ENCODE measurements around the gene FRS3. TPM values are rescaled to one million over a fixed set of nuclear protein-coding genes. Genes with fewer than 3 reads are reported as not detected.

FRS3 gene
- total and polyA plus RNA-seq, 2 experiments from 2014 or later: 1.4 to 8.4 TPM

- DNase-seq (ENCODE audit: low spot score): peak; percentile 78
- 71% methylated on average over 20 of the region's 20 CpGs for WGBS (ENCODE audit: low lambda C conversion rate, missing lambda C conversion rate)
- Histone ChIP-seq H3K27me3 (no peaks in the 10 kb centered on the region), H3K79me2 (no peaks in the 10 kb centered on the region), H4K20me1 (ENCODE audit: insufficient read depth, poor library complexity, severe bottlenecking) (no peaks in the 10 kb centered on the region), H2AFZ (no peak overlapping the region), H3K9me3 (ENCODE audit: low read depth) (no peaks in the 10 kb centered on the region), H3K4me3 (no peak overlapping the region), H3K4me2 (peak overlapping the region; percentile 17), H3K36me3 (replicated peaks; ENCODE audit: insufficient read depth, low read depth) (no peaks in the 10 kb centered on the region), H3K4me1 (ENCODE audit: insufficient read depth) (peaks cover 27% of the 10 kb centered on the region), H3K27ac (peak overlapping the region; percentile 93), H3K9me2 (replicated peaks; ENCODE audit: insufficient read depth) (no peaks in the 10 kb centered on the region)
- TF ChIP-seq, protein P1, sequence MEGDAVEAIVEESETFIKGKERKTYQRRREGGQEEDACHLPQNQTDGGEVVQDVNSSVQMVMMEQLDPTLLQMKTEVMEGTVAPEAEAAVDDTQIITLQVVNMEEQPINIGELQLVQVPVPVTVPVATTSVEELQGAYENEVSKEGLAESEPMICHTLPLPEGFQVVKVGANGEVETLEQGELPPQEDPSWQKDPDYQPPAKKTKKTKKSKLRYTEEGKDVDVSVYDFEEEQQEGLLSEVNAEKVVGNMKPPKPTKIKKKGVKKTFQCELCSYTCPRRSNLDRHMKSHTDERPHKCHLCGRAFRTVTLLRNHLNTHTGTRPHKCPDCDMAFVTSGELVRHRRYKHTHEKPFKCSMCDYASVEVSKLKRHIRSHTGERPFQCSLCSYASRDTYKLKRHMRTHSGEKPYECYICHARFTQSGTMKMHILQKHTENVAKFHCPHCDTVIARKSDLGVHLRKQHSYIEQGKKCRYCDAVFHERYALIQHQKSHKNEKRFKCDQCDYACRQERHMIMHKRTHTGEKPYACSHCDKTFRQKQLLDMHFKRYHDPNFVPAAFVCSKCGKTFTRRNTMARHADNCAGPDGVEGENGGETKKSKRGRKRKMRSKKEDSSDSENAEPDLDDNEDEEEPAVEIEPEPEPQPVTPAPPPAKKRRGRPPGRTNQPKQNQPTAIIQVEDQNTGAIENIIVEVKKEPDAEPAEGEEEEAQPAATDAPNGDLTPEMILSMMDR (IDR thresholded peaks at IDR 0.05; ENCODE audit: poor library complexity): no peak
- TF ChIP-seq EZH2phosphoT487 (IDR thresholded peaks at IDR 0.05; ENCODE audit: low read depth, severe bottlenecking, unreplicated experiment) (no peak), EZH2 (IDR thresholded peaks at IDR 0.05; ENCODE audit: borderline replicate concordance) (no peak)
Measured at GRCh38 chr6:41741625-41742490, 37.8 kb downstream of the FRS3 start.

DNA sequence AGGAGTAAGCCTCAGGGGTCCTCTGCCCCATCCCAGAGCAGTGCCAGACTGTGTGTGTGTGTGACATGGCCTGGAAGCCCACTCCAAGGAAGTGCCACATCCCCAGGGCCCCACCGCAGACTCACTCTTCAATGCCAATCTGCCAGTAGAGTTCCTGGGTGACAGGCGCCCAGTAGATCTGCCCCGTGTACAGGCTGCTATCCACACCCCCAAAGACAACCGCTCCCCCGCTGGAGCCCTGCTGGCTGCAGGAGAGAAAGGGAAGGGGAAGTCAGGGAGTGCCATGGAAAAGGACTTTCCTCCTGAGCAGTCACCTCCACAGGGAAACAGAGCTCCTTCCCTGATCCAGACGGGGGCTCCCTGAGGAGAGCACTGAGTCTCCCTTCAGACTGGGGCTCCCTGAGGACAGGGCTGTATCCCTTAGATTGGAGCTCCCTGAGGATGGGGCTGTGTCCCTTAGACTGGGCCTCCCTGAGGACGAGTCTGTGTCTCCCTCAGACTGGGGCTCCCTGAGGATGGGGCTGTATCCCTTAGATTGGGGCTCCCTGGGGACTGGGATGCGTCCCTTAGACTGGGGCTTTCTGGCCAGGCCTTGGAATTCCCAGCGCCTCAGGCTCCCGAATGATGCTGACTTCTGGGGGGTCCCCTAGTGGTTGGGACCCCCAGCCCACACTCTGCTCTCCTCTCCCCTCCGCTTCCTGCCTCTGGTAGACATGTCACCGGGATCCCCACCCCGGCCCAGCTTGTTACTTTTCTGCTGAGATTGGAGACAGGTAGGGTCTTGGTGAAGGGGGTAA is 39.1 kb downstream of the FRS3 start:
- H3K4me1 ChIP-seq (ENCODE audit: insufficient read depth): peaks cover 27% of the 10 kb centered on the region
- 92% methylated on average over 13 of the region's 13 CpGs for WGBS (ENCODE audit: low lambda C conversion rate, missing lambda C conversion rate)
- no peaks in the 10 kb centered on the region for H3K79me2 ChIP-seq
- peak overlapping the region; percentile 93 for H3K27ac ChIP-seq
- H3K9me3 ChIP-seq (ENCODE audit: low read depth): no peaks in the 10 kb centered on the region
- H3K36me3 ChIP-seq (replicated peaks; ENCODE audit: insufficient read depth, low read depth): no peaks in the 10 kb centered on the region
- DNase-seq (ENCODE audit: low spot score): no peak
- TF ChIP-seq EZH2phosphoT487 (IDR thresholded peaks at IDR 0.05; ENCODE audit: low read depth, severe bottlenecking, unreplicated experiment) (no peak), EZH2 (IDR thresholded peaks at IDR 0.05; ENCODE audit: borderline replicate concordance) (no peak)
- TF ChIP-seq, protein P1 (IDR thresholded peaks at IDR 0.05; ENCODE audit: poor library complexity): no peak
- no peaks in the 10 kb centered on the region for H4K20me1 ChIP-seq (ENCODE audit: insufficient read depth, poor library complexity, severe bottlenecking)
- H3K4me2 ChIP-seq: no peak overlapping the region
- no peaks in the 10 kb centered on the region for H3K9me2 ChIP-seq (replicated peaks; ENCODE audit: insufficient read depth)
- no peak overlapping the region for H3K4me3 ChIP-seq
- no peak overlapping the region for H2AFZ ChIP-seq
- H3K27me3 ChIP-seq: no peaks in the 10 kb centered on the region

DNA sequence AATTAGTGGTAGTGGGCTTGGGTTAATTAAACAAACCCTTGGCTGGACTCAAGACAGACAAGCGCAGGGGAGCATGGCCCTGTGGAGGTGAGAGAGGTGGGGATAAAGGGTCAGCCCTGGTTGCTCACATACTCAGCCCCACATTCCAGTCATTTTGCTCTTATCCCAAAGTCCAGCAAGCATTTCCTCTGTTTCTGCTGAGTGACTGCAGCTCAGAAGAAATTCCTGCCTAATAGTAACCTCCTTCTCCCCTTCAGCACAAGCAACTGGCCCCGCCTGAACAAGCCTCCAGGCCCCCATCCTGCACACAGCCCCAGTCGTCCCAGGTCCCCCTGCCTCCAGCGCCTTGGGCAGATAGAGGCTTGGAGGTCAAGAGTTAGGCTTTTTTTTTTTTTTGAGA is 40.7 kb downstream of the FRS3 start:
- no peaks in the 10 kb centered on the region for H3K27me3 ChIP-seq
- WGBS (ENCODE audit: low lambda C conversion rate, missing lambda C conversion rate): 58% methylated on average over 4 of the region's 4 CpGs
- H3K9me2 ChIP-seq (replicated peaks; ENCODE audit: insufficient read depth): no peaks in the 10 kb centered on the region
- no peak overlapping the region for H3K4me3 ChIP-seq
- H3K4me2 ChIP-seq: no peak overlapping the region
- H3K9me3 ChIP-seq (ENCODE audit: low read depth): no peaks in the 10 kb centered on the region
- no peak overlapping the region for H2AFZ ChIP-seq
- peaks cover 27% of the 10 kb centered on the region for H3K4me1 ChIP-seq (ENCODE audit: insufficient read depth)
- H3K36me3 ChIP-seq (replicated peaks; ENCODE audit: insufficient read depth, low read depth): no peaks in the 10 kb centered on the region
- no peaks in the 10 kb centered on the region for H3K79me2 ChIP-seq
- no peaks in the 10 kb centered on the region for H4K20me1 ChIP-seq (ENCODE audit: insufficient read depth, poor library complexity, severe bottlenecking)
- no peak for TF ChIP-seq EZH2phosphoT487 (IDR thresholded peaks at IDR 0.05; ENCODE audit: low read depth, severe bottlenecking, unreplicated experiment)
- no peak for TF ChIP-seq EZH2 (IDR thresholded peaks at IDR 0.05; ENCODE audit: borderline replicate concordance)
- TF ChIP-seq, protein P1 (IDR thresholded peaks at IDR 0.05; ENCODE audit: poor library complexity): no peak
- DNase-seq (ENCODE audit: low spot score): no peak
- H3K27ac ChIP-seq: peak overlapping the region; percentile 29

Measured in hepatocyte (in vitro differentiated cells).